Right lobe of liver (tissue), 4 donors: Measurements from ENCODE around the gene LRMDA.

ENCODE experiments used
- CTCF ChIP-seq, 4 donors: fragments of 200-600 bp in 3 of 4; fragments of 450-650 bp in 1 of 4; IDR thresholded peaks; one replicate each; pipeline versions ENCODE4 v1.5.1 to v1.8.0; 2016 to 2022; ENCODE audit warnings: antibody characterized with exemption in 4 of 4, mild to moderate bottlenecking in 2 of 4
- POLR2A ChIP-seq: fragments of 450-650 bp; IDR thresholded peaks from one replicate; pipeline ENCODE4 v1.6.1; 2017; ENCODE audit warnings: antibody characterized with exemption, mild to moderate bottlenecking
- donor health status: DM: no; HTN: no; CAD: no.
- donor health status: DM: no; HTN: no; CAD: no.
- donor health status: DM: no; HTN: yes; CAD: no.

GRCh38 chr10:75616874-75617478 lies 185.6 kb downstream of the LRMDA start:
- no peak for TF ChIP-seq CTCF (IDR thresholded peaks at IDR 0.05)
- no peak for TF ChIP-seq POLR2A
